ENCODE measurements around the gene EBLN2.
A peak's percentile ranks its signal among the peaks of the same experiment; 100 is the strongest.
"Not testable (repeated sequence)": the region's sequence is repeated elsewhere in the genome, so short reads cannot be mapped to it uniquely, and the experiment has no call there.

The EBLN2 gene

GRCh38 chr3:73066243-73066642, 4.8 kb downstream of the EBLN2 start:
- H3K4me3 ChIP-seq (ENCODE audit: low read length) = peak overlapping the region; percentile 24
- H3K27me3 ChIP-seq (replicated peaks; ENCODE audit: control insufficient read depth, insufficient read depth, low read length); H3K9me3 ChIP-seq (ENCODE audit: control insufficient read depth, low read length): not testable (repeated sequence)
- peaks cover 45% of the 10 kb centered on the region for H3K36me3 ChIP-seq (ENCODE audit: control insufficient read depth, insufficient read depth, low read length, severe bottlenecking)
- peak; percentile 65 for DNase-seq (ENCODE audit: low read depth)
- peaks cover 55% of the 10 kb centered on the region for H3K4me1 ChIP-seq (ENCODE audit: control insufficient read depth, insufficient read depth, low read length)
- H3K9ac ChIP-seq (ENCODE audit: low read length) = peak overlapping the region; percentile 54

- peak; percentile 55 for DNase-seq (ENCODE audit: low read depth)
- peaks cover 55% of the 10 kb centered on the region for H3K4me1 ChIP-seq (ENCODE audit: control insufficient read depth, insufficient read depth, low read length)
- H3K27me3 ChIP-seq (replicated peaks; ENCODE audit: control insufficient read depth, insufficient read depth, low read length) = no peaks in the 10 kb centered on the region
- H3K9me3 ChIP-seq (ENCODE audit: control insufficient read depth, low read length) = no peaks in the 10 kb centered on the region
- H3K9ac ChIP-seq (ENCODE audit: low read length) = no peak overlapping the region
- H3K36me3 ChIP-seq (ENCODE audit: control insufficient read depth, insufficient read depth, low read length, severe bottlenecking) = peaks cover 29% of the 10 kb centered on the region
- H3K4me3 ChIP-seq (ENCODE audit: low read length) = no peak overlapping the region
These were observed 7.0 kb downstream of the EBLN2 start for GRCh38 chr3:73068419-73068818.

DNA sequence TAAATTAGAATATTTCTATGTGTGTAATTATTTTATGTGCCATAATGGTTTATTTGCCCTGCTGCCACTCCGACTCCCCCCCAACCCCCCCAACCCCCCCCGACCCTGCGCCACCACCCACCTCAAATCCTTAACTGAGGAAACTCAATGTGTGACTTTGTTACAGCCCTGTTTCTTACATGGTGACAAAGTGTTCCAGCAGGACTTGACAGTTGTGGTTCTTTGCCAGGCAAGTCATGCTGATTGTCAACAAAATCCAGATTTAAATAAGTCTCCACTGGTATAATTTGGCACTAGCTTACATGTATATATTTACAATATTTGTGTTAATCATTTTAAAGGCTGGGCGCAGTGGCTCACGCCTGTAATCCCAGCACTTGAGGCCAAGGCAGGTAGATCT, 7.7 kb downstream of the EBLN2 start:
- no peak overlapping the region for H3K9ac ChIP-seq (ENCODE audit: low read length)
- H3K27me3 ChIP-seq (replicated peaks; ENCODE audit: control insufficient read depth, insufficient read depth, low read length) = no peaks in the 10 kb centered on the region
- peaks cover 55% of the 10 kb centered on the region for H3K4me1 ChIP-seq (ENCODE audit: control insufficient read depth, insufficient read depth, low read length)
- DNase-seq (ENCODE audit: low read depth) = no peak
- no peak overlapping the region for H3K4me3 ChIP-seq (ENCODE audit: low read length)
- no peaks in the 10 kb centered on the region for H3K9me3 ChIP-seq (ENCODE audit: control insufficient read depth, low read length)
- peaks cover 22% of the 10 kb centered on the region for H3K36me3 ChIP-seq (ENCODE audit: control insufficient read depth, insufficient read depth, low read length, severe bottlenecking)

- peaks cover 14% of the 10 kb centered on the region for H3K36me3 ChIP-seq (ENCODE audit: control insufficient read depth, insufficient read depth, low read length, severe bottlenecking)
- H3K9ac ChIP-seq (ENCODE audit: low read length) = no peak overlapping the region
- no peaks in the 10 kb centered on the region for H3K9me3 ChIP-seq (ENCODE audit: control insufficient read depth, low read length)
- H3K4me3 ChIP-seq (ENCODE audit: low read length) = no peak overlapping the region
- no peaks in the 10 kb centered on the region for H3K27me3 ChIP-seq (replicated peaks; ENCODE audit: control insufficient read depth, insufficient read depth, low read length)
- no peak for DNase-seq (ENCODE audit: low read depth)
- peaks cover 56% of the 10 kb centered on the region for H3K4me1 ChIP-seq (ENCODE audit: control insufficient read depth, insufficient read depth, low read length)
These were observed 8.5 kb downstream of the EBLN2 start for GRCh38 chr3:73069775-73070444.

DNA sequence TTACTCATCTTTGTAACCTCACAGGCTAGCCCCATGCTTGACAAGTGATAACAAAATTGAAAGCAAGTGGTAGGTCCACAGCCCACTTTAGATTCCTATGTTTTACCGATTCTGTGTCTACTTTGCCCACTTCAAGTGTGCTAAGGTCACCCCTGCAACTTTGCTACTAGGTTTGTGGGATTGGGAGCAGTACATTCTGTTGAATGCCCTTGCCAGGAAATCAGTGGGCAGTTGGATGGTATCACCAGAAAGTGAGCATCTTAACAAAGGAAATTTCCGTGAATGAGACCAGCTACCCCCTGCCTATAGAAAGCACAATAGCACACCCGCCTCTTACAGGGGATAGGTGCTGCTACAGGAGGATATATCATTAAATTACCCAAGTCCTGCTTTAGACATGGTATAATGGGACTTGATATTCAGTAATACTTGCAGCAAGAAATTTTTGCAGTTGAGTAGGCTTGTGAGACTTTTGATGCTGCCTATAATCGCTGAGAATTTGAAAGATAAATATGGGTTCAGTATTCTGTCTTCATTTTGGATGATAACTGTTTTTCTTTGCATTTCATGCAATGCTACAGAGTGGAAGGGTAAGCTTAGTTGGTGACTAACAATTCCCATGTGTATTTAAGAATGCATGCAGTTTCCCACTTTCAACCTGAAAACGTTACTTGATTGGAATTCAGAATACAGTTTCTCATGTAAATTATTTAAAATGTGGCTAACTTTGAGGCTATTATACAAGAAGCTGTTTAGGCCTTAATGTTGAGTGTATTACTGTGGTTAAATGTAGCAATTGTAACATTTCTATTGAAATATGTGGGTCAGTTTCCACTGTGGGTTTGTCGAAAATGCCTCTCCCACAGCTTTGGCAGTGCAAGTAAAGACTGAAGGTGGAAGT, 9.5 kb downstream of the EBLN2 start:
- peaks cover 51% of the 10 kb centered on the region for H3K4me1 ChIP-seq (ENCODE audit: control insufficient read depth, insufficient read depth, low read length)
- no peaks in the 10 kb centered on the region for H3K9me3 ChIP-seq (ENCODE audit: control insufficient read depth, low read length)
- peak overlapping the region; percentile 33 for H3K9ac ChIP-seq (ENCODE audit: low read length)
- peak overlapping the region; percentile 21 for H3K4me3 ChIP-seq (ENCODE audit: low read length)
- no peaks in the 10 kb centered on the region for H3K27me3 ChIP-seq (replicated peaks; ENCODE audit: control insufficient read depth, insufficient read depth, low read length)
- H3K36me3 ChIP-seq (ENCODE audit: control insufficient read depth, insufficient read depth, low read length, severe bottlenecking) = peaks cover 6% of the 10 kb centered on the region
- peak; percentile 83 for DNase-seq (ENCODE audit: low read depth)

DNA sequence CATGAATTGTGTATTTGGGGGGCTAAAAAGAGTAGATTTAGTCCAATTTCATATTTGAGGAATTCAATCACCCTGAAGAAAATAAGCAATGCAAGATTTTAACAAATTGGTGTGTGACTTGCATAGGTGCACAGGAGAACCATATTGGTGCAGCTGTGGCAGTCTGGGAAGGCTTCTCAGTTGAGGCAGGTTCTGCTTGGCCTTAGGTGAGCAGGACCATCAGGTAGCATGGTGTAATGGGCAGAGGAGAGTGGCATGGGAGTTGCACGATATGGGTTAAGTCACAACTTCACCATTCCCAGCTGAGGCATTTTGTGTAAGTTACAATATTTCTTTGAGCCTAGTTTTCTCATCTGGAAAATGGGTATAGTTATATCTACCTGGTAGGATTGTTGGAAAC, 10.5 kb downstream of the EBLN2 start:
- Histone ChIP-seq H3K4me1 (ENCODE audit: control insufficient read depth, insufficient read depth, low read length) (peaks cover 43% of the 10 kb centered on the region), H3K4me3 (ENCODE audit: low read length) (no peak overlapping the region), H3K9ac (ENCODE audit: low read length) (peak overlapping the region; percentile 35), H3K36me3 (ENCODE audit: control insufficient read depth, insufficient read depth, low read length, severe bottlenecking) (peaks cover 6% of the 10 kb centered on the region), H3K9me3 (ENCODE audit: control insufficient read depth, low read length) (no peaks in the 10 kb centered on the region), H3K27me3 (replicated peaks; ENCODE audit: control insufficient read depth, insufficient read depth, low read length) (no peaks in the 10 kb centered on the region)
- DNase-seq (ENCODE audit: low read depth) = no peak

DNA sequence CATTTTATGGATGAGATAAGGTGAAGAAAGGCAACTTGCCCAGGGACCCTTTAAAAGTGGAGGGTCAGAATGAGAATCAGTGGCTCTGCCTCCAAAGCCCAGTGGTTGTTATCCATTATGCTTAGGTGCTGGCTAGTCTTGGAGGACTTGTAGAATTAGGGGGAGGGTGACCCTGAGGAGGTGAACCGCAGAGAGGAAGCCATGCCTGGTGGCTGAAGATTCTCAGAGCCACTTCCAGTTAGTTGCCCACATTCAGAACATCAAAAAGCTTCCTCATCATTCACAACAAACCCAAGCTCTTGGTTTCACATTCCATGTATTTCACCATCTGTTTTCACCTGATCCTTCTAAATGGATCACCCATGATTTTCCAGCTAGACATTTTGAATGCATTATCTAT, 11.2 kb downstream of the EBLN2 start:
- no peak overlapping the region for H3K4me3 ChIP-seq (ENCODE audit: low read length)
- H3K9ac ChIP-seq (ENCODE audit: low read length) = no peak overlapping the region
- H3K9me3 ChIP-seq (ENCODE audit: control insufficient read depth, low read length) = no peaks in the 10 kb centered on the region
- H3K27me3 ChIP-seq (replicated peaks; ENCODE audit: control insufficient read depth, insufficient read depth, low read length) = no peaks in the 10 kb centered on the region
- no peak for DNase-seq (ENCODE audit: low read depth)
- H3K36me3 ChIP-seq (ENCODE audit: control insufficient read depth, insufficient read depth, low read length, severe bottlenecking) = peaks cover 3% of the 10 kb centered on the region
- H3K4me1 ChIP-seq (ENCODE audit: control insufficient read depth, insufficient read depth, low read length) = peaks cover 39% of the 10 kb centered on the region

GRCh38 chr3:73073091-73073707, 11.7 kb downstream of the EBLN2 start:
- Histone ChIP-seq H3K36me3 (ENCODE audit: control insufficient read depth, insufficient read depth, low read length, severe bottlenecking) (peaks cover 3% of the 10 kb centered on the region), H3K9ac (ENCODE audit: low read length) (no peak overlapping the region), H3K9me3 (ENCODE audit: control insufficient read depth, low read length) (no peaks in the 10 kb centered on the region), H3K27me3 (replicated peaks; ENCODE audit: control insufficient read depth, insufficient read depth, low read length) (no peaks in the 10 kb centered on the region), H3K4me1 (ENCODE audit: control insufficient read depth, insufficient read depth, low read length) (peaks cover 35% of the 10 kb centered on the region), H3K4me3 (ENCODE audit: low read length) (no peak overlapping the region)
- DNase-seq (ENCODE audit: low read depth) = no peak

DNA sequence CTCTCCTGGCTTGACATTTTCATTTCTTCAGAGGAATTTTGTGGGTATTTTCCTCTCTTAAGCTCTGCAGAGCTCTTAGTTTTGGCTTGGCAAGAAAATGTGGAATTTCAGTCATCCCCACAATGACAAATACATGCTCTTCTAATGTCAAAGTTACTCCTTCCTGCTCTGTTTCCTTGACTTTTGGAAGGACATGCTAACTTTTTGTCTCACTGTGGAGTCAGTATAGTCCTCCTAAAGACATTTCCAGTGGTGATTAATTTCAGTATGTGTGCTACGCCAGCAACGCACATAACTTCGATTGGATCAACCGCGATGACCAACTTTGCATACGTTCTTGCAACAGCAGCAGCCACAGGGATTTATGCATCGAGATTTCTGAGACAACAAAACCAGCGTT, 13.3 kb downstream of the EBLN2 start:
- H3K9ac ChIP-seq (ENCODE audit: low read length) = no peak overlapping the region
- no peak overlapping the region for H3K4me3 ChIP-seq (ENCODE audit: low read length)
- DNase-seq (ENCODE audit: low read depth) = peak; percentile 30
- H3K9me3 ChIP-seq (ENCODE audit: control insufficient read depth, low read length) = no peaks in the 10 kb centered on the region
- H3K4me1 ChIP-seq (ENCODE audit: control insufficient read depth, insufficient read depth, low read length) = peaks cover 29% of the 10 kb centered on the region
- no peaks in the 10 kb centered on the region for H3K27me3 ChIP-seq (replicated peaks; ENCODE audit: control insufficient read depth, insufficient read depth, low read length)
- no peaks in the 10 kb centered on the region for H3K36me3 ChIP-seq (ENCODE audit: control insufficient read depth, insufficient read depth, low read length, severe bottlenecking)

- no peaks in the 10 kb centered on the region for H3K4me1 ChIP-seq (ENCODE audit: control insufficient read depth, insufficient read depth, low read length)
- H3K4me3 ChIP-seq (ENCODE audit: low read length) = no peak overlapping the region
- H3K36me3 ChIP-seq (ENCODE audit: control insufficient read depth, insufficient read depth, low read length, severe bottlenecking) = no peaks in the 10 kb centered on the region
- no peak for DNase-seq (ENCODE audit: low read depth)
- no peaks in the 10 kb centered on the region for H3K9me3 ChIP-seq (ENCODE audit: control insufficient read depth, low read length)
- H3K27me3 ChIP-seq (replicated peaks; ENCODE audit: control insufficient read depth, insufficient read depth, low read length) = no peaks in the 10 kb centered on the region
- no peak overlapping the region for H3K9ac ChIP-seq (ENCODE audit: low read length)
These were observed 18.9 kb downstream of the EBLN2 start for GRCh38 chr3:73080216-73080966.

GRCh38 chr3:73081140-73081539, 19.7 kb downstream of the EBLN2 start:
- DNase-seq (ENCODE audit: low read depth) = no peak

More at GRCh38 chr3:73081140-73081539, 19.7 kb downstream of the EBLN2 start:
- Histone ChIP-seq H3K27me3 (replicated peaks; ENCODE audit: control insufficient read depth, insufficient read depth, low read length) (no peaks in the 10 kb centered on the region), H3K9me3 (ENCODE audit: control insufficient read depth, low read length) (no peaks in the 10 kb centered on the region), H3K4me1 (ENCODE audit: control insufficient read depth, insufficient read depth, low read length) (no peaks in the 10 kb centered on the region), H3K4me3 (ENCODE audit: low read length) (no peak overlapping the region), H3K9ac (ENCODE audit: low read length) (no peak overlapping the region), H3K36me3 (ENCODE audit: control insufficient read depth, insufficient read depth, low read length, severe bottlenecking) (no peaks in the 10 kb centered on the region)

Data from adipocyte (in vitro differentiated cells).